Measurements from ENCODE around the gene MIEF1. TPM values are rescaled to one million over a fixed set of nuclear protein-coding genes. Genes with fewer than 3 reads are reported as not detected.

Gene MIEF1
- total RNA-seq, 4 donors from 2014 or later = 11.4 to 25.4 (median 12.9) TPM

DNA sequence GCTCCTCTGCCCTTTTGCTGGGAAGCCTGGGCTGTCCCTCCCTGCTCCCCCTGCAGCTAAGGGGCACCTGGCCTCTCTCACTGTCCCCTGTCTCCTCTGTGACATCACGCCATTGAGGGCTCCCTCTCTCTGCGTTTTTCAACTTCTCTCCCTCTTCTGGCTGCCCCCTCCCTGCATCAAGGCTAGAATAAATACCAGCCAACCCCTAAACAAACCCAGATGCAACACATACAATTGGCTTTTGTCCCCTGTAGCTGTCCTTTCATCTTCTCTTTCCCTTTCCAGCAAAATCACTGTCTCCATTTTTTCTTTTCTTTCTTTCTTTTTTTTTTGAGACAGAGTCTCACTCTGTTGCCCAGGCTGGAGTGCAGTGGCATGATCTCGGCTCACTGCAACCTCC lies 3.3 kb upstream of the MIEF1 start:
- no peak overlapping the region for H3K4me3 ChIP-seq
- no peaks in the 10 kb centered on the region for H3K36me3 ChIP-seq
- DNase-seq = no peak
- in situ Hi-C loops (cut with MboI; ENCODE audit: low sequenced_read_pairs in 4 of 4) = no loop called here
- TF ChIP-seq POLR2A (IDR thresholded peaks at IDR 0.05) = no peak
- TF ChIP-seq CTCF (IDR thresholded peaks at IDR 0.05 in 4 of 5, conservative IDR thresholded peaks at IDR 0.05 in 1 of 5) = no peak
- peaks cover 20 to 42% of the 10 kb centered on the region in 2 donors for H3K4me1 ChIP-seq
- intact Hi-C loops (cut with DNase I; ENCODE audit: low total_unique reads) = loop anchor here (5.0 kb wide), 1 partner anchor 1267 kb away; no protein-coding TSS in a partner anchor
- no peaks in the 10 kb centered on the region for H3K9me3 ChIP-seq
- ATAC-seq = no peak
- H3K27me3 ChIP-seq = no peaks in the 10 kb centered on the region
- H3K27ac ChIP-seq = peak overlapping the region in 2 of 4 donors; percentile 12 to 17

GRCh38 chr22:39500101-39500500 lies 2.0 kb upstream of the MIEF1 start:
- DNase-seq (no peak), ATAC-seq (no peak)
- peak overlapping the region in 1 of 4 donors; percentile 95 for H3K27ac ChIP-seq
- peaks cover 0 to 11% of the 10 kb centered on the region in 2 donors for H3K36me3 ChIP-seq
- intact Hi-C loops (cut with DNase I; ENCODE audit: low total_unique reads) (loop anchor here (5.0 to 10.0 kb wide), 2 partner anchors 68 to 1355 kb away; partner anchors contain the start of genes ST13 and XPNPEP3), in situ Hi-C loops (cut with MboI; ENCODE audit: low sequenced_read_pairs in 4 of 4) (loop anchor here in 2 of 4 donors (10.0 to 25.0 kb wide), 3 partner anchors 95 to 338 kb away; partner anchors contain the start of genes CBX7 (in 2 of the 2) and RPL3 (in 1 of the 2))
- no peaks in the 10 kb centered on the region for H3K9me3 ChIP-seq
- H3K4me3 ChIP-seq = no peak overlapping the region
- H3K27me3 ChIP-seq = no peaks in the 10 kb centered on the region
- peaks cover 29 to 47% of the 10 kb centered on the region in 2 donors for H3K4me1 ChIP-seq
- no peak for TF ChIP-seq CTCF (IDR thresholded peaks at IDR 0.05 in 4 of 5, conservative IDR thresholded peaks at IDR 0.05 in 1 of 5)
- no peak for TF ChIP-seq POLR2A (IDR thresholded peaks at IDR 0.05)

- Histone ChIP-seq H3K9me3 (no peaks in the 10 kb centered on the region), H3K27ac (peak overlapping the region; percentile 85 to 95 (median 90)), H3K4me1 (peaks cover 29 to 40% of the 10 kb centered on the region in 2 donors), H3K36me3 (peaks cover 0 to 27% of the 10 kb centered on the region in 2 donors), H3K27me3 (no peaks in the 10 kb centered on the region), H3K4me3 (peak overlapping the region; percentile 89 to 94 (median 90))
- in situ Hi-C loops (cut with MboI; ENCODE audit: low sequenced_read_pairs in 4 of 4) (loop anchor here in 2 of 4 donors (10.0 to 25.0 kb wide), 3 partner anchors 97 to 339 kb away; partner anchors contain the start of genes CBX7 (in 2 of the 2) and RPL3 (in 1 of the 2)), intact Hi-C loops (cut with DNase I; ENCODE audit: low total_unique reads) (loop anchor here (1.0 to 10.0 kb wide), 5 partner anchors 19 to 1353 kb away; partner anchors contain the start of genes ATF4, RPS19BP1, ST13 and TAB1)
- ATAC-seq (peak; percentile 1 to 26), DNase-seq (no peak)
- peak in 1 of 2 donors; percentile 66 for TF ChIP-seq POLR2A (IDR thresholded peaks at IDR 0.05)
- no peak for TF ChIP-seq CTCF (IDR thresholded peaks at IDR 0.05 in 4 of 5, conservative IDR thresholded peaks at IDR 0.05 in 1 of 5)
Measured at GRCh38 chr22:39501644-39502108, 414 bp upstream of the MIEF1 start.

DNA sequence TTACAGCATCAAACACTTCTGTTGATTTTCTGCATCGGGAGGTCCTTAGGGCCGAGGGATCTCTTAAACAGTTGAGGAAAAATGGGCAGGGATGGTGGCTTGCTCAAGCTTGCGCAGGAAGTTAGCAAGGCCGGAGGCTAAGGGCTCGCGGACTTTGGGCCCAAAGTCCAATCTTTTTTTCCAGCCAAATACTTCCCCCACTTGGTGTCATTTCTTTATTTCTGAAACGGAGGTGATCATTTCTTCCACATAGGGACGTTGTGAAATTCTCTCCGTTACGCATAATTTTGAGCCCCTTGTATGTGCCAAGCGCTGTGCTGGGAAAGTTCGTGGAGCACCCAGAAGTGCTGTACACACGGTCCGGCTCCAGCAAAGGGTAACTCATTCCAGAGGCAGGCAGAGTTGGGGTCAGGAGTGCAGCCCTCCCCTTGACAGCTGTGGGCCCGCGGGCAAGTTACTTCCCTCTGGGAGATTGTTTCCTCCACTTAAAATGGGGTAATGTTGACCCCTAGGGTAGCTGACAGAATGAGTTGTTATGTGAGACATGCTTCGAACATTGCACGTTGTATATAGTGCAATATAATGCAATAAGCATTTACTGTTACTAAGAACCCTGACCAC lies 809 bp downstream of the MIEF1 start:
- intact Hi-C loops (cut with DNase I; ENCODE audit: low total_unique reads) (loop anchor here (1.0 to 10.0 kb wide), 5 partner anchors 17 to 1352 kb away; partner anchors contain the start of genes ATF4, RPS19BP1, ST13 and TAB1), in situ Hi-C loops (cut with MboI; ENCODE audit: low sequenced_read_pairs in 4 of 4) (loop anchor here in 2 of 4 donors (10.0 to 25.0 kb wide), 3 partner anchors 98 to 341 kb away; partner anchors contain the start of genes CBX7 (in 2 of the 2) and RPL3 (in 1 of the 2))
- H3K4me1 ChIP-seq = peaks cover 29 to 31% of the 10 kb centered on the region in 2 donors
- no peak for DNase-seq
- no peak for TF ChIP-seq CTCF (IDR thresholded peaks at IDR 0.05 in 4 of 5, conservative IDR thresholded peaks at IDR 0.05 in 1 of 5)
- TF ChIP-seq POLR2A (IDR thresholded peaks at IDR 0.05) = no peak
- H3K27ac ChIP-seq = peak overlapping the region; percentile 85 to 95 (median 90)
- peak overlapping the region; percentile 89 to 94 (median 90) for H3K4me3 ChIP-seq
- H3K9me3 ChIP-seq = no peaks in the 10 kb centered on the region
- ATAC-seq = peak; percentile 8 to 12
- H3K36me3 ChIP-seq = peaks cover 0 to 39% of the 10 kb centered on the region in 2 donors
- no peaks in the 10 kb centered on the region for H3K27me3 ChIP-seq

All from gastrocnemius medialis (tissue), 4 donors.